Fibroblast of skin of back (primary cell): Measurements from ENCODE around the gene NOD2.

ENCODE experiments used
- DNase-seq: peaks from one replicate; pipeline ENCODE4 v3.0.0-alpha.2; 2013

The NOD2 gene

DNA sequence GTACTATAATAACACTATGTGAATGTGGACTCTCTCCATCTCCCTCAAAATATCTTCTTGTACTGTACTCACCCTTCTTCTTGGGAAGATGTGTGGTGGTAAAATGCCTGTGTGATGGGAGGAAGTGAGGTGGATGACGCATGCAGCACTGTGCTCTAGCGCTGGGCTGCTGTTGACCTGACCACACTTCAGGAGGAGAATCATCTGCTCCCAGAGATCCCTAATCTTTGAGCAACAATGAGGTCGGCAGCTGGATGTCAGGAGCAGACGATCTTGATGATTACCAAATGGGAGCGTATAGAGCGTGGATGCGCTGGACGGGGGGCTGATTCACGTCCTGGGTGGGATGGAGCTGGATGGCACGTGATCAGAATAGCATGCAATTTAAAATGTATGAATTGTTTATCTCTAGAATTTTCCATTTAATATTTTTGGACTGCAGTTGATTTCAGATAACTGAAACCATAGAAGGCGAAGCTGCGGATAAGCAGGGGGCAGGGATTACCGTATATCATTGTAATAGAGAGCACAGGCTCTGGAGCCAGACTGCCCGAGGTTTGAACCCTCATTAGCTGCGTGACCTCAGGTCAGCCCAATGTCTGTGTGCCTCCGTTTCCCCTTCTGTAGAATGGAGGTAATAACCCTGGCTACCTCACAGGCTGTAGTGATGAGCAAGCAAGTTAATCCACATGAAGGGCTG lies 24.8 kb downstream of the NOD2 start:
- peak; percentile 33 for DNase-seq

DNA sequence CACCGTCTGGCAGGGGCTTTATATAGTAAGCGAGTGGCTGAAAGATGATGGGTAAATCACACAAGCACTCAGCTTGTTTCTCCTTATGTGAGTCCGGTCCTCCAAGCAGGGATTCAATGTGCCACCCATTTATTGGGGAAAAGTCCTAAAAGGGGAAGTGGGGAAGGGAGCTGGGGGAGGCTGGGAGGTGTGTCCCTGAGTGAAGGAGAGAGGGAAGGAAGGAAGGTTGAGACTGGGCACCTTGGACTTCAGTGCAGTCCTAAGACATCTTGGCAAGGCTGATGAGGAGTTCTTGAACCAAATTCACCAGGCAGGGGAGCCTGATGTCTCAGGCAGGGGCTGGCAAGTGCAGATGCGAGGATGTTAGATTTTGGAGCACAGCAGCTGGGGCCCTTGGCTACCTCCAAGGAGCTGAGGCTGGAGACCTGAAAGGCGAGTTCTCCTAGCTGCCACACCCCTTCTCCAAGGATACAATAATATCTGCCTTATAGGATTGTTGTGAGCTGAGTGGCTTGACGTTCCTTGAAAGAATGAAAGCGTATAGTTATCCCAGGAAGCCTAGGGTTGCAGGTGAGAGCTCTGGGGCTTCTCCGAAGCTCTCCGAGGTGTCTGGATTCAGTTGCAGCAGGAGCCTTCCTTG lies 25.5 kb downstream of the NOD2 start:
- no peak for DNase-seq

DNA sequence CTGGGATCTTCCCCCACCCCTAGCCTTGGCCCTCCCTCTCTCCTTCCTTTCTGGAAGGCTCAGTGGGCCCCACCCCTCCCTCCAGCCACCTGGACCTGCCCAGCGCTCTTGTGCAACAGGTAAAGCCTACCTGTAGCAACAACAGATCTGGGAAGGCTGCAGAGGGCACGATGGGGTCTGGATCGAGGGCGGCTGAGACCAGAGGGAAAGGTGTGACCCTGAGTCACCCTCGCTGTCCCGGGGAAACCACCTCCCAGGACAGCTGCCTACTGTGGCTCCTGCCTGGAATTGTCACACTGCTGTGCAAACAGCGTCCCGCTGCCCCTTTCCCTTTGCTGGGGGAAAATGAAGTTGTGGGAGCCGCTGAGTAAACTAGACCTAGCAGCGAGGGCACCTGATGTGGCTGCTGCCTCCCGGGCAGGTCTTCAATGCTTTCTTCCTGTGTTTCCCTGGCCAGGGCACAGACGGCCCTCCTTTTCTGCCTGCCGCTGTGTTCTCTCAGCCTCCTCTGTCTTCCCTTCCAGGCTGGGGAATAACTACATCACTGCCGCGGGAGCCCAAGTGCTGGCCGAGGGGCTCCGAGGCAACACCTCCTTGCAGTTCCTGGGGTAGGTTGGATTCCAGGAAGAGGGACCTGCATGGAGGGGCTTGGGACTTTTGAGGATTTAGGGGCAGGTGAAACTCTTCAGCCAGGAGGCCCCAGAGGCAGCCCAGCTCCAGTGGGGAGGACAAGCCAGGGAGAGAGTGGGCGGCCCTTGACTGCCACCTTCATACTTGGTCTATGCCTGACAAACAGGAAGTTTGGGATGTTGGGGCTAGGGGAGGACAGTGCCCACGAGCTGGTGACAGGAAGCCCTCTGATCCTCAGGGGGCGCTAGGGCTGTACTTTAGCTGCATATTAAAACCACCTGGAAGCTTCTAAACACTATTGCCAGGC lies 26.3 kb downstream of the NOD2 start:
- DNase-seq, result no peak

DNA sequence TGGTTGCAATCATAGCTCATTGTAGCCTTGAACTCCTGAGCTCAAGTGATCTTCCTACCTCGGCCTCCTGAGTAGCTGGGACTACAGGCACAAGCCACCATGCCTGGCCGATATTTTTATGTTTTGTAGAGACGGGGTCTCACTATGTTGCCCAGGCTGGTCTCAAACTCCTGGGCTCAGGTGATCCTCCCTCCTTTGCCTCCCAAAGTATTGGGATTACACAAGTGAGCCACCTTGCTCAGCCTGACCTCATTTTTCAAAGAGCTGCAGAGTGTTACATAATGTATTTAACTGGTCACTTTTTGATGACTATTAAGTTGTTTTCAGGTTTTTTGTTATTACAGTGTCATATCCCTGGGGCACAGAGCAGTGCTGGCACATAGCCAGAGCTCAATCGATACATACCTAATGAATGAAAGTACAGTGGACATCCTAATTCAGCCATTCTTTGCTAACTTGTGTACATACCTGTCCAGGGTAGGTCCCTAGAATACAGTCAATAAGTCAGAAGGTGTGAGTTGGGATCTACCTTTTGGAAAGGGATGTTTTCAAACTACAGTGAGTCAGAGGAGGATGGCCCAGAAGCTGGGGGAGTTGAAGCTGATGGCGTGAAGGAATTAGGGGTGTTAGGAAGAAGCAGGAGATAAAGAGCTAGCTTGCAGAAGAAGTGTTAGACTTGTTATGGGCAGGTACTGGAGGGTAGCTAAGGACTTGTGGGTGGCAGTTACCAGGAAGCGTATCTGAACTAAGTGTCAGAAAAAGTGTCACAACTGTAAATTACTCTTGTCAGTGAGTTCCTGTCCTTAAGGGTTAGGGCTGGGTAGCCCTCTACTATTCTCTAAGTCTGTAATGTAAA lies 28.4 kb downstream of the NOD2 start:
- no peak for DNase-seq

DNA sequence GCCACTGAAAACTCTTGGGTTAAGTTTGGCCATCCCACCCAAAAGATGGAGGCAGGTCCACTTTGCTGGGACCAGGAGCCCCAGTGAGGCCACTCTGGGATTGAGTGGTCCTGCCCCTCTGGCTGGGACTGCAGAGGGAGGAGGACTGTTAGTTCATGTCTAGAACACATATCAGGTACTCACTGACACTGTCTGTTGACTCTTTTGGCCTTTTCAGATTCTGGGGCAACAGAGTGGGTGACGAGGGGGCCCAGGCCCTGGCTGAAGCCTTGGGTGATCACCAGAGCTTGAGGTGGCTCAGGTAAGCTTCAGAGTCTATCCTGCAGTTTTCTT lies 29.0 kb downstream of the NOD2 start:
- no peak for DNase-seq

DNA sequence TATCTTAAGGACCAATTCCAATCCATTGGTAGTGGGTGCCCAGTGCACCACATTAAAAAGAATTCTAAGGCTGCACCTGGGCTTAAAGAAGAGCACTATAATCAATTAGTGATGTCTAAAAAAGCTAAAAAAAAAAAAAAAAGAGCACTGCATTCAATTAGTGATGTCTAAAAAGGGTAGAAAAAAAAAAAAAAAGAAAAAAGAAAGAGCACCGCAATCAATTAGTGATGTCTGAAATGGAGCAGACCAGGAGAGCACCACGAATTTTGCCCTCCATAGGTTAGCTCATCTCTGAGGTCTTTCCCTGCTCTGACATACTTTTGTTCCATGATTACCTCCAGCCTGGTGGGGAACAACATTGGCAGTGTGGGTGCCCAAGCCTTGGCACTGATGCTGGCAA lies 29.6 kb downstream of the NOD2 start:
- DNase-seq, result no peak

DNA sequence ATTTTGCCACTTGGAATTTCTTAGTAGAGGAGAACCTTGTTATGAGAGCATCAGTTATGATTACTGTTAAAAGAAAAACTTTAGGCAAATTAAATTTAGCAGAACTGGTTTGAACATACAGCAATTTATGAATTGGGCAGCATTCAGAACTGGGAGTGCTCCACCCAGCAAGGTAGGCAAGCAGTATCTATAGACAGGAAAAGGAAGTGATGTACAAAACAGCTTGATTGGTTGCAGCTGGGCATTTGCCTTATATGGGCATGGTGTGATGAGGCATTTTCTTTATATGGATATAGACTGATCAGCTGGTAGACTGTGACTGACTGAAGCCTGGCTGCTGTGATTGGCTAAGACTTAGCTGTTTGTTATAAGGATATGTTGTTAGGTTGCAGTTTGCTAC lies 30.9 kb downstream of the NOD2 start:
- DNase-seq, result no peak

DNA sequence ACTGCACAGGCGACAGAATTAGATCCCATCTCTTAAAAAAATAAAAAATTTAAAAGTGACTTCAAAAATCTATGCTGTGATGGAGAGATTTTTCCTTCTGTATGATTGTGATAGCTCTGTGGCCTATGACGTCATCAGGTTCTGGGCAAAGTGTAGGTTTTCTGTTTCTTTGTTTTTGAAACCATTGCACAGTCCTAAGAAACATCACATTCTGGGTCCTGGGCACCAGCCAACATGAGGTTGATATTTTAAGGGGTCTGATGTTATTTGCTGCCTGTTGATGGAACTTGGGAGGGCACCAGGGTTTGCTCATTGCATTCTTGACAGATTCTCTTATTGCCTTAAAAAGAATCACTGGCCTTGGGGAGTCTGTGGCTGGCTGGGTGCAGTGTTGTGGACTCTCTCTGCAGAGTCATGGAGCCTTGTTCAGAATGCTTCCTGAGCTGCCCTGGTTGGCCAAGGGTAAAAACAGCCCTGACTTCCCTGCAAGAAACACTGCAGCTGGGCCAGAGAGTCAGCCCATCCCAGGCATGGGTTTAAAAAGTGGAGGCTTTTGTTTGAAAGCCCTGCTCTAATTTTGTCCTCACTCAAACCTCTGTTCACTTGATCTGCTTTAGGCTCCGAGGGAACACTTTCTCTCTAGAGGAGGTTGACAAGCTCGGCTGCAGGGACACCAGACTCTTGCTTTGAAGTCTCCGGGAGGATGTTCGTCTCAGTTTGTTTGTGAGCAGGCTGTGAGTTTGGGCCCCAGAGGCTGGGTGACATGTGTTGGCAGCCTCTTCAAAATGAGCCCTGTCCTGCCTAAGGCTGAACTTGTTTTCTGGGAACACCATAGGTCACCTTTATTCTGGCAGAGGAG lies 38.0 kb downstream of the NOD2 start:
- no peak for DNase-seq

DNA sequence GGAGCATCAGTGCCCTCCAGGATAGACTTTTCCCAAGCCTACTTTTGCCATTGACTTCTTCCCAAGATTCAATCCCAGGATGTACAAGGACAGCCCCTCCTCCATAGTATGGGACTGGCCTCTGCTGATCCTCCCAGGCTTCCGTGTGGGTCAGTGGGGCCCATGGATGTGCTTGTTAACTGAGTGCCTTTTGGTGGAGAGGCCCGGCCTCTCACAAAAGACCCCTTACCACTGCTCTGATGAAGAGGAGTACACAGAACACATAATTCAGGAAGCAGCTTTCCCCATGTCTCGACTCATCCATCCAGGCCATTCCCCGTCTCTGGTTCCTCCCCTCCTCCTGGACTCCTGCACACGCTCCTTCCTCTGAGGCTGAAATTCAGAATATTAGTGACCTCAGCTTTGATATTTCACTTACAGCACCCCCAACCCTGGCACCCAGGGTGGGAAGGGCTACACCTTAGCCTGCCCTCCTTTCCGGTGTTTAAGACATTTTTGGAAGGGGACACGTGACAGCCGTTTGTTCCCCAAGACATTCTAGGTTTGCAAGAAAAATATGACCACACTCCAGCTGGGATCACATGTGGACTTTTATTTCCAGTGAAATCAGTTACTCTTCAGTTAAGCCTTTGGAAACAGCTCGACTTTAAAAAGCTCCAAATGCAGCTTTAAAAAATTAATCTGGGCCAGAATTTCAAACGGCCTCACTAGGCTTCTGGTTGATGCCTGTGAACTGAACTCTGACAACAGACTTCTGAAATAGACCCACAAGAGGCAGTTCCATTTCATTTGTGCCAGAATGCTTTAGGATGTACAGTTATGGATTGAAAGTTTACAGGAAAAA lies 38.8 kb downstream of the NOD2 start:
- DNase-seq, result no peak

DNA sequence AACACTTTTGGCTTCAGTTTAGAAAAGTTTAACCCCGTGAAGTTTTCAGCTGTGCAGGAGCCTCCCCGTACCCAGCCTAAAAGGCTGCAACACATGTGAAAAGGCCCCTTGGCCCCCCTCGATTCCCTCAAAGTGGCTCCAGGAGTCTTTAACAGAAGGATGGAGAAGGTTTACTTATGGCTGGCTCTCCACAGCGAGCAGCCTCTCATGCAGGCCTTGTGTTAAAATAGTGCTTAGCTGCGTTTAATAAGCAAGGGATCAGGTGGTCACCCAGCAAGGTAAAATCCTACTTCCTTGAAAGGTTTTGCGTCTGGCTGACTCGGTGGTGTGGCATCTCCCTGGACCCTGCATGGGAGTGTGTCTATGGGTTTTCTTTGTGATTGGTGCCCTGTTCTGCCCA lies 40.1 kb downstream of the NOD2 start:
- DNase-seq, result no peak

DNA sequence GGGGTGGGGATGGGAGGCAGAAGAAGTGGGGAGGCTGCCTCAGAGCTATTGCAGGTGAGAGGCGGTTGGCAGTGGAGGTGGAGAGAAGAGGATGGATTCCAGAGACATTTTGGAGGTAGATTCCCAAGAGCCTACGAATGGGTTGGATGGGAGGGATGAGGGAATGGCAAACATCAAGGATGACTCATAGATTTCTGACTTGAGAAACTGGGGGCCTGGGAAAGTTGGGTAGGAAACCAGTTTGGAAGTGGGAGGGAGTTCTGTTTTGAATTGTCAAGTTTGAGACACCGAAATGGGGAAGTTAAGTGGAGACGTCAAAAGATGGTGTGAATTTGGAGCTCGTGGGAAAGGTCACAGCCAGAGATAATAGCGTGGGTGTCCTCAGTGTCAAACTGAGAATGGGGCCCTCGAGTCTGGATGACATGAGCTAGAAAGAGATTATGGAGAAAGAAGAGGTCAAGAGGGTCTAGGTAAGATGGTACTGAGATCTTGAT lies 42.3 kb downstream of the NOD2 start:
- DNase-seq, result no peak

DNA sequence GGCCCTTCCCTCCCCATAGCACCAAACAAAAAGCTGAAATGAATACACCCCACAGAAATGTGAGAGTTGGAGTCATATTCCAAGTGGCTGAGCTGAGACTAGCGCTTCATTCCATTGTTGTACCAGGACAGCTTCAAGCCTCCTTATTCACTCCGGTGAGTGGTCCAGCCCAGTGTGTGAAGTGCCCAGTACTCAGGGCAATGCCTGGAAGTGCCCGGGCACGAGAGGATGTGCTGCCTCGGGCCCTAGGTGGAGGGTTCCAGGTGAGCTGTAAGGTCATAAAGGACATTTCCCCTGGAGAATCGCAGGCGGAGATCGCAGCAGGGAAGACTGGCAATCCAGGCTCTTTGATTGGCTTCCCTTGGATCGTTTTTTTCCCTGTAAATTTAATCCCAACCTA lies 43.0 kb downstream of the NOD2 start:
- DNase-seq, result no peak

DNA sequence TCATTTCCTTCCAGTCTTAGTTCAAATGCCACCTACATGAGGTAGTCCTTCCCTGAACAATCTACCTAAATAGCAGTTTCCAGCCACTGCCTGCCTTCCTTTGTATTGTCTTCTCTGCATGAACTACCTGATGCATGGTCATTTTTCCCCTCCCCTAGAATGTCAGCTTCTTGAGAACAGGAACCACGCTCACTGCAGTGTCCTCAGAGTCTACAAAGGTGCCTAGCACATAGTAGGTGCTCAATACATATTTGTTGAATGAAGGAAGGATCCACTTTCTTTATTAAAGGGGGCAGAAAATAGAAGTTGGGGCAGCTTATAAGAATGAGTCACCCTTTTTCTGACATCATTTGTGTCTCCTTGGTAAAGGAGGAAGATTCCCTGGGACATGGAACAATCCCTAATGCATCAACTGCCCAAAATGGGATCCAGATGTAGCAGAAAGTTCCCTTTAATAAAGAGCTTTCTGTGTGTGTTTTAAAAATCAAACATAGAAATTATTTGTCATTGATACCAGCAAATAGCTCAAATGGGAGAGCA lies 44.1 kb downstream of the NOD2 start:
- DNase-seq, result peak; percentile 9

DNA sequence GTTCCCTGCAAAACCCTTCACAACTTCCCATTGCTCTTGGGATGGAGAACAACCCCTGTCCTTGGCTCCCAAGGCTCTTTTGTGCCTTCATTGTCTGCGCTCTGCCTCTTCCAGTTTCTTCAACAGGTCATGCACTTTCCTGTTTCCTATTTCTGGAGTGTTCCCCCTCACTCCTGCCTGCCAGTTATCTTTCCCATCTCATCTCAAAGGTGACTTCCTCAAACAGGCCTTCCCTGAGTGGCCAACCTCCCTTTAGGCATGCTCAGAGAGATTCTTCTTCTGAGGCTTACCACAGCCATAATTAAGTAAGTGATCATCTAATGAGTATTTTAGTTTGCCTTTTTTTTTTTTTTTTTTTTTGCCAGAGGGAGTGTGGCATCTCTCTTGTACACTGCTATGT lies 45.6 kb downstream of the NOD2 start:
- DNase-seq, result no peak

DNA sequence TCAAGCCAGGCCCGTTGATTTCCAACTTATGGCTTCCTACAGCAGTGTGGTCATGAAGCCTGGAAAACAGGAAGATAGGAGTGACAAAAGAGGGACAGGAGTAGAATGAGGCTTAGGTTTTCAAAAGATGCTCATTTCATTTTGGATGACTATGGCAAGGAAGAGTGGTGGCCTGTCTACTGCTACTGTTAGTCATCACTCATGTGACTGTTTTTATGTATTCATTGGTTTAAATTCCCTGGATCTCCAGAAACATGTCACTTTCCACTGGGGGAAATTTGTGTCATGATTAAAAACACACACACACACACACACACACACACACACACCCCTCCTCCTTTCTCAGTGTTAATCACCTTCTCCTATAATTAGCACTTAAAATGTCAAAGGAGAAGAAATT lies 47.3 kb downstream of the NOD2 start:
- no peak for DNase-seq

DNA sequence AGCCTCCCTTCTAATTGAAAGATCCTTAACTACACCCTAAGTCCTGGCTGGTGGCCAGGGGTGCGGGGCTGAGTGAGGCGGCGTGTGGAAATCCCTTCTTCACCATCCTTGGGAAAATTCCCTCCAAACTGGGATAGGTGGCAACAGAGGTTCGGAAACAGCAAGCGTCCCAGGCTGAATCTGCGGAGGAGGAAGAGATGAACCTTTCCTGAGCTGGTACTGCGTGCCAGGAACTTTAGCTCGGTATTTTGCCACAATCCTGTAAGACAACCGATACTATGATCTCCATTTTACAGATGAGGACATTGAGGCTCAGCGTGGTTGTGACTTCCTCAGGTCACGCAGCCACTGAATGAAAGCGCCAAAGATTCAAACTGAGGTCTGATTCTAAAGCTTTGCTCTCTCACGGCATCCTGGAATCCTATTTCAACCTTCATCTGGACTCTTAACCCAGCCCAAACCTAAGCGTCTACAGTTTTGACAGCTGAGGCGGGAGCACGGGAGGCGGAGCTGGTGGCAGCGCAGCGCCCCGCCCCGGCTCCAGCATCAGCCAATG lies 47.9 kb downstream of the NOD2 start:
- DNase-seq, result peak; percentile 8

DNA sequence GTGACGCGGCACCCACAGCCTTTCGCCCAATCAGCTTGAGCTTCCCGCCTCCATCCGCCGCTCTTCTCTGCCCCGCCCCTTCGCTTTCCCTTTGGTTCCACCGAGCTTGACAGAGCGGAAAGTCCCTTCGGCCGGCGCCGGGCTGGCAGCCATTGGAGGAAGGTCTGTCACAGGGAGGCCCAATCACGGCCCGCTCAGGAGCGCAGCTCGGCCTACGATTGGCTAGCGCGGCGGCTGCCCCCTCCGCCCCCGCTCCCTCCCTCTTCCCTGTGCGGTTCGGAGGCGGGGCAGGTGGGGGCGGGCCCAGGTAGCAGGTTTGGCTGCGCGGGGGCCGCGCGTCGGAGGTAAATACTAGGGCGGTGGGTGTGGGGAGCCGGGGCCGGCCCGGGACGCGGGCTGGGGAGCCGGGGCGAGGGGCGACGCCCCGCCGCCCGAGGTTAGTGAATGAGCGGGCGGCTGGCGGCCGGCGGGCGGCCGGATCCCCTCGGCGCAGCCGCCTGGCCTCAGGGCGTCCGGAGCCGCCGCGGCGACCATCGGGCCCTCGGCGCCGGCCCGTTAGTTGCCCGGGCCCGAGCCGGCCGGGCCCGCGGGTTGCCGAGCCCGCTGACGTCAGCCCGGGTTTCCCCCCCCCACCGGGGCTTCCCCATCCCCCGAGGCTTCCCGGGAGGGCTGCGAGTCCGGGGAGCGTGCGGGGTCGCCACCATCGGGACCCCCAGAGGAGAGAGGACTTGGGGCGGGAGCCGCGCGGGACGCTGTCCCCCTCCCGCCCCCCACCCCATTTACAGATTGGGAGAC lies 48.6 kb downstream of the NOD2 start, which contains the start of gene CYLD:
TSS of gene CYLD (plus strand) at position 306 of the 795 bp plus-strand sequence. CDS start 7,613 bp downstream, outside the sequence.
- DNase-seq, result peak; percentile 99

DNA sequence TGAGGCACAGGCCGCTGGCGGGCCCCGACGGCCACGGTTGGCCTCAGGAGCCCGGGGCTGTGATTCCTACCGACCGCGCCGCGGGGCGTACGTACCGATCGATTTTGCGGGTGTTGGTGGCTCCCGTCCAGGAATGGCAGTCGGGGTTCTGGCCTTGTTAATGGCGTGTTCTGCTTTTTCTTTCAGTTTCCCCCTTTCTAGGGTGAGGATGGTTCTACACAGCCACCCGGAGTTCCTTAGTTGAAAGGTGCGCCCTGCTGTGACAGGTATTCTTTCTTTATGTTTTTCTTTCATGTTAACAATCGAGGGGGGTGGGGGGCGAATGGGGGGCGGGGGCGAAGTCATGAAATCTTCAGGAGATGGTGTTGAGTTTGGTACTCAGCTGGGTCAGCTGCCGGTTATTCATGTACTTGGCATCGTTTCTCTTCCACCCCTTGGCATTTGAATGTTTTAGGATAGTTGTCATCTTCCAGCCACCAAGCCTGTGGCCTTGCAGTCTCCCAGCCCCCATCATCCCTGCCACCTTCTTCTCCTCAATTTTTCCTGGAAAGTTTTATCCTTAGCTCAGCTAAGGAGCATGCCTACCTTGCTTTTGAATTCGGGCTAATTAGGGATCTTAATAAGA lies 49.3 kb downstream of the NOD2 start:
- peak; percentile 66 for DNase-seq
